Measurements from ENCODE around the gene FAM204A.

The FAM204A gene

GRCh38 chr10:118358327-118358726 is 16.2 kb upstream of the FAM204A start:
- Histone ChIP-seq H3K9me2 (replicated peaks; ENCODE audit: insufficient read depth, low read length) (no peaks in the 10 kb centered on the region), H3F3A (ENCODE audit: insufficient read depth) (no peaks in the 10 kb centered on the region), H3K9ac (ENCODE audit: low read length) (no peak overlapping the region), H2AFZ (ENCODE audit: low read depth, low read length, severe bottlenecking) (no peak overlapping the region), H3K79me2 (ENCODE audit: insufficient read depth, low read length) (no peaks in the 10 kb centered on the region), H4K20me1 (ENCODE audit: low read depth, low read length) (no peaks in the 10 kb centered on the region), H3K9me3 (ENCODE audit: insufficient read depth, low read length) (no peaks in the 10 kb centered on the region), H3K4me2 (ENCODE audit: low read depth, low read length, poor library complexity, severe bottlenecking) (no peak overlapping the region), H3K36me3 (ENCODE audit: low read length) (no peaks in the 10 kb centered on the region), H3K4me3 (ENCODE audit: insufficient read depth, low read length, poor library complexity, severe bottlenecking) (no peak overlapping the region), H3K27me3 (ENCODE audit: low read length) (0 out of 2 replicates have a peak, but pooled peaks cover 3% of the 10 kb centered on the region), H3K27ac (ENCODE audit: low read depth, low read length) (no peak overlapping the region)
- TF ChIP-seq, protein P1, sequence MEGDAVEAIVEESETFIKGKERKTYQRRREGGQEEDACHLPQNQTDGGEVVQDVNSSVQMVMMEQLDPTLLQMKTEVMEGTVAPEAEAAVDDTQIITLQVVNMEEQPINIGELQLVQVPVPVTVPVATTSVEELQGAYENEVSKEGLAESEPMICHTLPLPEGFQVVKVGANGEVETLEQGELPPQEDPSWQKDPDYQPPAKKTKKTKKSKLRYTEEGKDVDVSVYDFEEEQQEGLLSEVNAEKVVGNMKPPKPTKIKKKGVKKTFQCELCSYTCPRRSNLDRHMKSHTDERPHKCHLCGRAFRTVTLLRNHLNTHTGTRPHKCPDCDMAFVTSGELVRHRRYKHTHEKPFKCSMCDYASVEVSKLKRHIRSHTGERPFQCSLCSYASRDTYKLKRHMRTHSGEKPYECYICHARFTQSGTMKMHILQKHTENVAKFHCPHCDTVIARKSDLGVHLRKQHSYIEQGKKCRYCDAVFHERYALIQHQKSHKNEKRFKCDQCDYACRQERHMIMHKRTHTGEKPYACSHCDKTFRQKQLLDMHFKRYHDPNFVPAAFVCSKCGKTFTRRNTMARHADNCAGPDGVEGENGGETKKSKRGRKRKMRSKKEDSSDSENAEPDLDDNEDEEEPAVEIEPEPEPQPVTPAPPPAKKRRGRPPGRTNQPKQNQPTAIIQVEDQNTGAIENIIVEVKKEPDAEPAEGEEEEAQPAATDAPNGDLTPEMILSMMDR (IDR thresholded peaks at IDR 0.05; ENCODE audit: insufficient read depth, low read length, poor library complexity, severe bottlenecking) = no peak
- no peak for TF ChIP-seq EZH2phosphoT487 (conservative IDR thresholded peaks at IDR 0.05; ENCODE audit: low read length)

DNA sequence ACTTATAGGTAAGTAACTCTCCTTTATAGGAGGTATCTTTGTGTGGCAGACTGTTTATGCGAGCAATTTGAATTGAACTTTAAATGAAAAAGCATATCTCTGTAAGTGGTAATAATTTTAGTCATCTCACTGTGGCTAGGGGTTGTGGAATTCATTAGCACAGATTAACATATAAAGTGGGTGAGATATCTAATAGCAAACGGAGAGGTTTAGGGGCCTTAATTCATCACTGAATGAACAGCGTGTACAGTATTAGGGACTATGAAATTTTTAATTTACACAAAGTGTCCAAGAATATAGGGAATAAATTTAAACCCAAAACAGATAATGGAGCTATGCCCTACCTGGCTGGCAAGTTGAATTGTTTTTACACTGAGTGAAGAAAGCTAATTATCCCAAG is 15.7 kb upstream of the FAM204A start:
- Histone ChIP-seq H3K36me3 (ENCODE audit: low read length) (no peaks in the 10 kb centered on the region), H3K4me2 (ENCODE audit: low read depth, low read length, poor library complexity, severe bottlenecking) (no peak overlapping the region), H4K20me1 (ENCODE audit: low read depth, low read length) (no peaks in the 10 kb centered on the region), H3K27ac (ENCODE audit: low read depth, low read length) (no peak overlapping the region), H3K9ac (ENCODE audit: low read length) (no peak overlapping the region), H3K79me2 (ENCODE audit: insufficient read depth, low read length) (no peaks in the 10 kb centered on the region), H3K9me2 (replicated peaks; ENCODE audit: insufficient read depth, low read length) (no peaks in the 10 kb centered on the region), H3F3A (ENCODE audit: insufficient read depth) (no peaks in the 10 kb centered on the region), H3K27me3 (ENCODE audit: low read length) (0 out of 2 replicates have a peak, but pooled peaks cover 3% of the 10 kb centered on the region), H3K9me3 (ENCODE audit: insufficient read depth, low read length) (no peaks in the 10 kb centered on the region), H2AFZ (ENCODE audit: low read depth, low read length, severe bottlenecking) (no peak overlapping the region), H3K4me3 (ENCODE audit: insufficient read depth, low read length, poor library complexity, severe bottlenecking) (no peak overlapping the region)
- TF ChIP-seq, protein P1 (IDR thresholded peaks at IDR 0.05; ENCODE audit: insufficient read depth, low read length, poor library complexity, severe bottlenecking) = no peak
- TF ChIP-seq EZH2phosphoT487 (conservative IDR thresholded peaks at IDR 0.05; ENCODE audit: low read length) = no peak

DNA sequence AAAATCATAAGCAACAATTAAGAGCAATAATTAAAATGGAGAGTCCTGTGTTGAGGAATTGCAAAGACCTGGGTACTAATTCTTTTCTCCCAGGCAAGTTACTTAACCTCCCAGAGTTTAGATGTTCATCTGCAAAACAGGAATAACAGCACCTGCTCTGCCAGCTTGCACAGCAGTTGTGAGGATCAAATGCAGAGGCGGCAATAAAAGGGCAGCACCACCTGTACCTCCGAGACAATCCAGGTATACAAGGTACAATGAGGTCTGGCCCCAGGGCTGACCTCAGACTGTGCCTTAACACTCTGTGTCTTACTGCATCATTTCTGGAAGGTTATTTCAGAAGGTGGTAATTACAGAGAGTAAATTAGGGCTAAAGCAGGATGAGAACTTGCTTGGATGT is 14.5 kb upstream of the FAM204A start:
- no peak overlapping the region for H3K9ac ChIP-seq (ENCODE audit: low read length)
- no peaks in the 10 kb centered on the region for H3K79me2 ChIP-seq (ENCODE audit: insufficient read depth, low read length)
- no peaks in the 10 kb centered on the region for H3K36me3 ChIP-seq (ENCODE audit: low read length)
- no peak overlapping the region for H2AFZ ChIP-seq (ENCODE audit: low read depth, low read length, severe bottlenecking)
- no peaks in the 10 kb centered on the region for H3F3A ChIP-seq (ENCODE audit: insufficient read depth)
- no peaks in the 10 kb centered on the region for H4K20me1 ChIP-seq (ENCODE audit: low read depth, low read length)
- no peaks in the 10 kb centered on the region for H3K9me3 ChIP-seq (ENCODE audit: insufficient read depth, low read length)
- H3K4me3 ChIP-seq (ENCODE audit: insufficient read depth, low read length, poor library complexity, severe bottlenecking) = no peak overlapping the region
- H3K27ac ChIP-seq (ENCODE audit: low read depth, low read length) = no peak overlapping the region
- H3K9me2 ChIP-seq (replicated peaks; ENCODE audit: insufficient read depth, low read length) = no peaks in the 10 kb centered on the region
- 0 out of 2 replicates have a peak, but pooled peaks cover 3% of the 10 kb centered on the region for H3K27me3 ChIP-seq (ENCODE audit: low read length)
- no peak overlapping the region for H3K4me2 ChIP-seq (ENCODE audit: low read depth, low read length, poor library complexity, severe bottlenecking)
- TF ChIP-seq, protein P1 (IDR thresholded peaks at IDR 0.05; ENCODE audit: insufficient read depth, low read length, poor library complexity, severe bottlenecking) = no peak
- no peak for TF ChIP-seq EZH2phosphoT487 (conservative IDR thresholded peaks at IDR 0.05; ENCODE audit: low read length)
